ENCODE data around the gene TNFRSF19. TPM values are rescaled to one million over a fixed set of nuclear protein-coding genes. Genes with fewer than 3 reads are reported as not detected.
A peak's percentile ranks its signal among the peaks of the same experiment; 100 is the strongest.

Gene TNFRSF19
- total RNA-seq, 1 experiment from 2014 or later, result 63.4 TPM

GRCh38 chr13:23571431-23571830, 1.2 kb downstream of the TNFRSF19 start:
- no peaks in the 10 kb centered on the region for H3K27me3 Mint-ChIP-seq (ENCODE audit: insufficient read depth, unreplicated experiment)
- DNase-seq, result no peak
- peak overlapping the region; percentile 87 for H3K27ac Mint-ChIP-seq (ENCODE audit: unreplicated experiment)
- peak overlapping the region; percentile 88 for H3K4me3 Mint-ChIP-seq (ENCODE audit: unreplicated experiment)
- CTCF ChIA-PET, result interaction anchor here (1.0 to 1.9 kb wide), 9 partner anchors 7 to 389 kb away, joined by 3 to 16 read pairs (median 5); no protein-coding TSS in a partner anchor
- Histone ChIP-seq H3K4me1 (peaks cover 31% of the 10 kb centered on the region), H3K36me3 (ENCODE audit: control insufficient read depth, insufficient read depth, low read length) (no peaks in the 10 kb centered on the region), H3K27me3 (replicated peaks; ENCODE audit: control insufficient read depth, insufficient read depth, low read length) (no peaks in the 10 kb centered on the region), H3K4me3 (ENCODE audit: low read depth, low read length) (peak overlapping the region; percentile 32), H3K9me3 (no peaks in the 10 kb centered on the region)
- no peaks in the 10 kb centered on the region for H3K9me3 Mint-ChIP-seq (ENCODE audit: unreplicated experiment)
- no TSS peak for BruUV-seq (replicated peaks)
- POLR2A ChIA-PET, result no interaction called here
- peaks cover 12% of the 10 kb centered on the region for H3K36me3 Mint-ChIP-seq (ENCODE audit: insufficient read depth, unreplicated experiment)
- TF ChIP-seq CTCF (IDR thresholded peaks at IDR 0.05; ENCODE audit: insufficient read depth in 1 of 2, low read depth in 1 of 2, low read length in 1 of 2, severe bottlenecking in 1 of 2, unreplicated experiment in 1 of 2), result no peak
- H3K4me1 Mint-ChIP-seq (ENCODE audit: low read depth, unreplicated experiment), result peaks cover 14% of the 10 kb centered on the region
- intact Hi-C loops (cut with micrococcal nuclease; ENCODE audit: unreplicated experiment), result loop anchor here (2.0 to 10.0 kb wide), 4 partner anchors 21 to 299 kb away; no protein-coding TSS in a partner anchor

GRCh38 chr13:23572836-23573235, 2.6 kb downstream of the TNFRSF19 start:
- BruUV-seq (replicated peaks), result no TSS peak

GRCh38 chr13:23574421-23575145, 4.4 kb downstream of the TNFRSF19 start:
- H3K4me1 Mint-ChIP-seq (ENCODE audit: low read depth, unreplicated experiment), result peaks cover 20% of the 10 kb centered on the region
- Histone ChIP-seq H3K9me3 (no peaks in the 10 kb centered on the region), H3K4me1 (peaks cover 12% of the 10 kb centered on the region), H3K27me3 (replicated peaks; ENCODE audit: control insufficient read depth, insufficient read depth, low read length) (no peaks in the 10 kb centered on the region), H3K36me3 (ENCODE audit: control insufficient read depth, insufficient read depth, low read length) (no peaks in the 10 kb centered on the region), H3K4me3 (ENCODE audit: low read depth, low read length) (no peak overlapping the region)
- ChIA-PET CTCF (no interaction called here), POLR2A (no interaction called here)
- peaks cover 36% of the 10 kb centered on the region for H3K36me3 Mint-ChIP-seq (ENCODE audit: insufficient read depth, unreplicated experiment)
- H3K27ac Mint-ChIP-seq (ENCODE audit: unreplicated experiment), result no peak overlapping the region
- no peaks in the 10 kb centered on the region for H3K27me3 Mint-ChIP-seq (ENCODE audit: insufficient read depth, unreplicated experiment)
- intact Hi-C loops (cut with micrococcal nuclease; ENCODE audit: unreplicated experiment), result loop anchor here (5.0 to 10.0 kb wide), 3 partner anchors 83 to 313 kb away; partner anchors contain the start of gene MIPEP
- BruUV-seq (replicated peaks), result no TSS peak
- no peak for DNase-seq
- no peak for TF ChIP-seq CTCF (IDR thresholded peaks at IDR 0.05; ENCODE audit: insufficient read depth in 1 of 2, low read depth in 1 of 2, low read length in 1 of 2, severe bottlenecking in 1 of 2, unreplicated experiment in 1 of 2)
- H3K9me3 Mint-ChIP-seq (ENCODE audit: unreplicated experiment), result no peaks in the 10 kb centered on the region
- H3K4me3 Mint-ChIP-seq (ENCODE audit: unreplicated experiment), result no peak overlapping the region

More at GRCh38 chr13:23572836-23573235, 2.6 kb downstream of the TNFRSF19 start:
- Histone ChIP-seq H3K4me3 (ENCODE audit: low read depth, low read length) (no peak overlapping the region), H3K36me3 (ENCODE audit: control insufficient read depth, insufficient read depth, low read length) (no peaks in the 10 kb centered on the region), H3K9me3 (no peaks in the 10 kb centered on the region), H3K4me1 (peaks cover 25% of the 10 kb centered on the region), H3K27me3 (replicated peaks; ENCODE audit: control insufficient read depth, insufficient read depth, low read length) (no peaks in the 10 kb centered on the region)
- H3K4me1 Mint-ChIP-seq (ENCODE audit: low read depth, unreplicated experiment), result peaks cover 21% of the 10 kb centered on the region
- POLR2A ChIA-PET, result interaction anchor here (0.6 kb wide), 1 partner anchor 582 kb away, joined by 3 read pairs; no protein-coding TSS in a partner anchor
- no peak for TF ChIP-seq CTCF (IDR thresholded peaks at IDR 0.05; ENCODE audit: insufficient read depth in 1 of 2, low read depth in 1 of 2, low read length in 1 of 2, severe bottlenecking in 1 of 2, unreplicated experiment in 1 of 2)
- H3K27ac Mint-ChIP-seq (ENCODE audit: unreplicated experiment), result no peak overlapping the region
- H3K27me3 Mint-ChIP-seq (ENCODE audit: insufficient read depth, unreplicated experiment), result no peaks in the 10 kb centered on the region
- intact Hi-C loops (cut with micrococcal nuclease; ENCODE audit: unreplicated experiment), result loop anchor here (10.0 kb wide), 1 partner anchor 198 kb away; no protein-coding TSS in a partner anchor
- H3K4me3 Mint-ChIP-seq (ENCODE audit: unreplicated experiment), result peak overlapping the region; percentile 88
- CTCF ChIA-PET, result no interaction called here
- no peak for DNase-seq
- no peaks in the 10 kb centered on the region for H3K9me3 Mint-ChIP-seq (ENCODE audit: unreplicated experiment)
- H3K36me3 Mint-ChIP-seq (ENCODE audit: insufficient read depth, unreplicated experiment), result peaks cover 19% of the 10 kb centered on the region
